HG02798 (cell line): ENCODE results near the gene SUMF1.

Experiments
- ATAC-seq: cut with Tn5 transposase; IDR thresholded peaks from one replicate; pipeline ENCODE4 v1.9.1; 2021; ENCODE audit warnings: mild to moderate bottlenecking; ENCODE audit not compliant: unreplicated experiment, poor library complexity

Gene SUMF1

DNA sequence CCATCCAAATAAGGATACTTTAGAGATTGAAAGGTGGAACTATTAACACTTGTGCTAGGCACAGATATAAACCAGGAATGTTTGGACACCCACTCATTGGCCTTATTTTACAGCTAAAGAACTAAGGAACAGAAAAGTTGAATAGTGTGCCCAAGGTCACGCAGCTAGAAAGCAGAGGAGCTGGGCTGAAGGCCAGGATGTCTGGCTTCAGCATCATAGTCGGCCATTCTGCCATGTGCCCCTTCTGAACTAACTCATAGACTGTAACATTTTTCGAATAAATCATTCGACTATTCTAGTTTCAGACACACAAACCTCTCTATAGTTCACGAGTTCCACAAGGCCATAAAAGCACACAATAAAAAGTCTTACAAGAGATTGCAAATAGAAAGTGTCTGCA, 71.1 kb downstream of the SUMF1 start:
- no peak for ATAC-seq

DNA sequence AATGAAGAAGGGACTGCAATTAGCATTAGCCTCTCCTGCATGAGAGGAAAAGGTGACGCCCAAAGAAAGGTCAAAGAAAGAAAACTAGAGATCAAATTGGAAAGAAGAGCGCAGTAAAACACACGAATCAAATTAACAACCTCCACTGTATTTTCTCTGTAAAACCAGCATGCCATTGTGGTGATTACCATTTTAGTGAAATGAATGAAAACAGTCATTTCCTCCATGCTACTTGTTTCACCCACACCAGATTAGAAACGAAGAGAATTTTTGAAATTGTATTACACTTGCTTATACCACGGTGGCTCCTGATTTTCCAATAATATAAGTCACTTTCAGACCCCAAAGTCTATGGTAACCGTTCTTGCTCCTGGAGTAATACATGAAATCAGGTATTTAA, 71.6 kb downstream of the SUMF1 start:
- ATAC-seq, result no peak

DNA sequence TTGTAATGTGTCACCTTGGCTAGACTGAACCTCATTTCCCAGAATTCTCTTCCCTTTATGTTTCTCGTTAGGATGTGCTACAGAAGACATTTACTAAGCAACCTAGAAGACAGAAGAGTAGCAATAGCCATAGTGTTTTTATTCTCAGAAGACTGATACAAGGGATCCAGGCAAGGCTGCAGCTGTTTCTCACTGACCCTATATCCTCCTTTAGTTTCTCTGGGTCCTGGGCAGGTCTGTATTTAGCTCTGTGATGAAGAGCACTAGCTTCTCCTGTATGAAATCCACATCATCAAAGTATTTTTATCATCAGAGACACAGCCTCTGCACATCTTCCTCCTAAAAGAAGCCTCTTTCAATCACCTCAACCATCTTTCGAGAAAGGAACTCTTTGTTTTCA, 72.5 kb downstream of the SUMF1 start:
- no peak for ATAC-seq

GRCh38 chr3:4394048-4394447, 73.0 kb downstream of the SUMF1 start:
- no peak for ATAC-seq

- ATAC-seq, result no peak
Measured at GRCh38 chr3:4392992-4393391, 74.1 kb downstream of the SUMF1 start.

GRCh38 chr3:4387210-4388204, 79.6 kb downstream of the SUMF1 start:
- peak; percentile 64 for ATAC-seq

DNA sequence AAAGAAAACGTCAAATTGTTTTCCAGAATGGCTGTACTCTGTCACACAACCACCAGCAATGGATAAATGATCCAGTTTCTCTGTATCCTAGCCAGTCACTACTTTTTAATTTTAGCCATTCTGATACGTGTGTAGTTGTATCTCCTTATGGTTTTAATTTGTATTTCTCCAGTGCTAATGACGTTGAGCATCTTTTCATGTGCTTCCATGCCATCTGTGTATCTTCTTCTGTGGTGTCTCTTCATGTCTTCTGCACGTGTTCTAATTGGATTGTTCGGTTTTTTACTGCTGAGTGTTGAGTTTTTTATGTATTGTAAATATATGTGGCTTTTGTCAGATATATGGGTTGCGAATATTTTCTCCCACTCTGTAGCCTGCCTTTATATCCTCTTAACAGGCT, 81.9 kb downstream of the SUMF1 start:
- ATAC-seq, result no peak

GRCh38 chr3:4380013-4380412, 87.1 kb downstream of the SUMF1 start:
- no peak for ATAC-seq

DNA sequence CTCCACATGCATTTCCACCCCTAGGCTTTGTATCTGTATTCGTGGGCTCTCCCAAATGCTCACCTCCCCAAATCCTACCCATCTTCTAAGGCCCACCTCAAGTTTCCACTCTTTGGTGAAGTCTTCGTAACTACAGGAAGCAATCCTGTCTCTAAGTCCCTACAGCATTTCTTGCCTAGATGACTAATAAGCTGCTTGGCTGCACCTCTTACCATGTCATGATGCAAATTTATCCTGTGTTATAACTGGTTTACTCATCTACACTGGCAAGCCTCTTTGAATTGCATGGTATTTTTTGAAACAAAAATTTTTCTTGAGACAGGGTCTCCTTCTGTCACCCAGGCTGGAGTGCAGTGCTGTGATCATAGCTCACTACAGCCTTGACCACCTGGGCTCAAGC, 90.6 kb downstream of the SUMF1 start:
- no peak for ATAC-seq

- no peak for ATAC-seq
Measured at GRCh38 chr3:4375911-4376310, 91.2 kb downstream of the SUMF1 start.

DNA sequence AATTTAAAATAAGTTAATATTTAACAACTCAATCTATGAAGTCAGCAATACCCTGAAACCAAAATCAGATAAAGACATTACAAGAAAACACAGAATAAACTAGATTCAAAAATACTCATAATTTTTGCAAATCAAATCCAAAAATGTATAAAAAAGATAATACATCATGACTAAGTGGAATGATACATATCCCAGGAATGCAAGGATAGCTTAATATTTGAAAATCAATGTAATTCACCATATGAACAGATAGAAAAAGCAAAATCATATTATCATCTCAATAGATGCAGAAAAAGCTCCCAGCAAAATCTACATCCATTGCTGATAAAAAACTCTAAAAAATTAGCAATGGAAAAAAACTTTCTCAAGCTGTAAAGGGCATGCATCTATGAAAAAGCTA, 93.4 kb downstream of the SUMF1 start:
- ATAC-seq, result no peak

DNA sequence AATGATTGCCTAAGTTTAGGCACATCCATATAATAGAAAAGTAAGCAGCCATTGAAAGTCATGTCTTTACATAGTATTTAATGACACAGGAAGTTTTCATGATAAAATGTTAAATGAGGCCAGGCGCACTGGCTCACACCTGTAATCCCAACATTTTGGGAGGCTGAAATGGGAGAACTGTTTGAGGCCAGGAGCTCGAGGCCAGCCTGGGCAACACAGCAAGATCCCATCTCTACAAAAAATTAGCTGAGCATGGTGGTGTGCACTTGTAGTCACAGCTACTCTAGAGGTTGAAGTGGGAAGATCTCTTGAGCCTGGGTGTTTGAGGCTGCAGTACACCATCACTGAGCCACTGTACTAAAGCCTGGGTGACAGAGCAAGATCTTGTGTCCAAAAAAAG, 104.5 kb downstream of the SUMF1 start:
- ATAC-seq, result no peak

- ATAC-seq, result no peak
Measured at GRCh38 chr3:4360817-4361216, 106.3 kb downstream of the SUMF1 start.

GRCh38 chr3:4359805-4360502, 107.1 kb downstream of the SUMF1 start:
- no peak for ATAC-seq

DNA sequence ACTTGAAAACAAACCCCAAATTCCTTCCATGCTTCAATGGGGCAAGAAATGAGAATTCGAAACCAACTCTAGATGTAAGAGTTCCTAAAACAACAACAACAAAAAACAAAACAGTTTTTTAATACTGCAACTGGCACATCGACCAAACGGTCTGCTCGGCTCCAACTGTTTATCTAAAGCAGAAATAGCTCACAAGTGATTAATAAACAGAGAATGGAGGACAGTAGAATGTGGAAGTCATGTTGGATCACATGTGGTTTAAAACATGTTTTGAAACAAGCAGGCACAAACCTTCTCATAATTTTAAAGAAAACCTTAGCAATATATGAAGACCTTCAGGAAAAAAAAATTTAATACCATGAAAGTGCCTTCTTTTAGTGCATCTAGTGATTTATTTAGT, 108.8 kb downstream of the SUMF1 start:
- ATAC-seq, result no peak

DNA sequence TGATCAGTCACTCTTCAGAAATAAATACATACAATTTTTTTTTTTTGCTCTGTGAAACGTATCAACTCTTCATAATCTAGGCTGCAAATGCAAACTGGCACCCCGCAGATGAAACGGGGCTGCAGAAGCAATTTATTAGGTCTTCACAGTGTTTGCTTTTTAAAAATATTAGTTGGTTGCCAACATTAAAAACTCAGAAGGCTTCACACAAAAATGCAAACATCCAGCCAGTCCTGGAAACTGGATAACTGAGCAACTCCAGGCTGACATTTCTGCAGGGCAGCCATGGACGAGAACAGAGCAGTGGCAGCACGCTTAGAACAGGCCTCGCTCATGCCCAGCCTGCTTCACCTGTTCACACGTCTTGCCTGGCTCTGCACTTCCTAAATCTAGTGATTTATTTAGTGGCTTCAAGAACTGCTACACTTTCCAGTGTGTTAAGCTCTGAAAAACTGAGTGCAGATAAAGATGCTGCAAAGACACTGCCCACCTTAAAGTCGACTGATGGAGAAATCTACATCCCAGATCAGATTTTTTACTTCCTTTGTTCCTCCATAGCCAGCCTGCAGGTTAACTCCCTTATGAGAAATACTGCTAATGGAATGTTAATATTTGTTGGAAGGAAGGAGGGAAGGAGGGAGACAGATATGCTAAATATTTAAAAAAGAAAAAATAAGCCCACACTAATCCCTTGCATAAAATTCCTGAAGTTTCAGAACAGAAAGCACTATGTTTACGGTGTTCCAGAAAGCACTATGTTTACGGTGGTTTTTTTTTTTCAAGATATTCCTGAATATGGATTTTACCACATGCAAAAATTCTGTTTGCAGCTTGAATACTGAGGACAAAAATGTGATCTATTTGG, 110.3 kb downstream of the SUMF1 start:
- ATAC-seq, result no peak

DNA sequence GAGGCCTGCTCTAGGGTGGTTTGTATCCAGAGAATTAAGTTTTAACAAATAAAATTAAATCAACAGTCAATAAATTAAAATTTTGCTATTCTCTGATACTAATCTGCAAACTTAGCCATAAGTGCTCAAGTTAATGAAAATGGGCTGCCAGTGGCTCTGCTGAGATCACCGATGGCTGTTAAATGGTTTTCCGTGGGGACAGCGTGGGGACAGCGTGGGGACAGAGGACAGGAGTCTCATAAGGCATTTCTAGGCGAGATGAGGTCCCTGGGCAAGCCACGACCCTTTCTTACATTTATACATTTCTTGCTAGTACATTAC, 110.9 kb downstream of the SUMF1 start:
- ATAC-seq, result no peak

DNA sequence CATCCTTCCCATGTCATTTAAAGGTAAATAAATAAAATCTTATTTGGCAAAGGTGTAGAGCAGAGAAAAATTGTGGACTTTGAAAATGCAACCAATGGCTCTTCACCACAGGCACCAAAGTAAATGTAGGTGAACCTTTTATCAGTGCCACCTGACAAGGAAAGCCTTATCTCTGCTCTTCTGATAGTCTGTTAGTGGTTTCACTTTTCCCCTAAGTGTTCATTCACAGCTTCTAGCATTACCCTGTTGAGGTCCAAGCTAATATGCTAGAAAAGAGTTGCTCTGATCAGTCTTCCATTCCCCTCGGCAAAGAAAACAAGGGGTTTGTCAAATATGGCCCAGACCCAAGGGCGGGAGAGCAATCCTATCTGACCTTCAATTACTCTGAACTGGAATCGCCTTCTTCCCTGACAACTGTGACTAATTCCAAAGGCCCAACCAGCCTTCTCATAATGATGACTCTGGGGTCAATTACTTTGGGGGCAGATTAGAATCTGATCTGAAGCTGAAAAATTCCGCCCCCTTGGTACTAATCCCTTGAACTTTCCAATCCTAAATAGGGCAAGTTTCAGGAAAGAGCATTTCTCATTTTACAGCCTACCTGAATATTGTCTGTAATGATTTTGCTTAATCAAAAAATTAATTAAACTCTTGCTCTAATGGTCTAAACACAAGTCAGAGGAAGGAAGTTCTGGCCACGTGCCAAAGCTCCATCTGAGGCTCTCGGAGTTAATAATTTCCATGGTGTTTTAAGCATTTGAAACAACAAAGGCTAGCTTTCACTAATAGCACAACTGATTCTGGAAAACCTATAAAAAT, 111.5 kb downstream of the SUMF1 start:
- no peak for ATAC-seq

GRCh38 chr3:4351872-4352271, 115.2 kb downstream of the SUMF1 start:
- no peak for ATAC-seq
